Neural cell (in vitro differentiated cells): ENCODE results near the gene FNBP1. TPM values are rescaled to one million over a fixed set of nuclear protein-coding genes. Genes with fewer than 3 reads are reported as not detected.

ENCODE experiments used
- H2AFZ ChIP-seq: fragments of 200-600, 300-800 bp; sonication (generic), shearing (Covaris generic); 2 replicates; pipeline ENCODE4 v1.6.0; 2014; ENCODE audit warnings: low read depth, mild to moderate bottlenecking, antibody characterized with exemption, low read length, moderate library complexity
- H3F3A ChIP-seq: fragments of 200-600 bp; shearing (Covaris generic); 2 replicates; pipeline ENCODE4 v1.6.1; 2016; ENCODE audit warnings: mild to moderate bottlenecking, moderate library complexity, mixed read lengths, antibody characterized with exemption, low read length; ENCODE audit not compliant: insufficient read depth, poor library complexity, severe bottlenecking
- H3K27ac ChIP-seq: fragments of 200-600, 300-800 bp; sonication (generic), shearing (Covaris generic); 2 replicates; pipeline ENCODE4 v1.5.1; 2014; ENCODE audit warnings: mild to moderate bottlenecking, low read length, moderate library complexity
- H3K27me3 ChIP-seq: fragments of 300-800, 200-600 bp; sonication (generic), shearing (Covaris generic); 2 replicates; pipeline ENCODE4 v1.6.0; 2014; ENCODE audit warnings: mild to moderate bottlenecking, low read depth, low read length, moderate library complexity; ENCODE audit not compliant: insufficient read depth
- H3K36me3 ChIP-seq: fragments of 300-800, 200-600 bp; sonication (generic), shearing (Covaris generic); 2 replicates; pipeline ENCODE4 v1.5.1; 2014; ENCODE audit warnings: mild to moderate bottlenecking, antibody characterized with exemption, low read length, moderate library complexity; ENCODE audit not compliant: insufficient read depth
- H3K4me2 ChIP-seq: fragments of 300-800, 200-600 bp; sonication (generic), shearing (Covaris generic); 2 replicates; pipeline ENCODE4 v1.6.0; 2014; ENCODE audit warnings: mild to moderate bottlenecking, low read length
- H3K4me3 ChIP-seq: fragments of 300-800, 200-600 bp; sonication (generic), shearing (Covaris generic); 2 replicates; pipeline ENCODE4 v1.5.1; 2014; ENCODE audit warnings: mild to moderate bottlenecking, low read length, moderate library complexity
- H3K79me2 ChIP-seq: fragments of 200-600 bp; shearing (Covaris generic); replicated peaks from 2 replicates; pipeline ENCODE4 v1.6.0; 2014; ENCODE audit warnings: mild to moderate bottlenecking, low read length, moderate library complexity; ENCODE audit not compliant: insufficient read depth
- H3K9ac ChIP-seq: fragments of 300-800, 200-600 bp; sonication (generic), shearing (Covaris generic); 2 replicates; pipeline ENCODE4 v1.6.1; 2016; ENCODE audit warnings: mild to moderate bottlenecking, low read length, mixed read lengths
- H3K9me2 ChIP-seq: fragments of 200-600 bp; shearing (Covaris generic); 2 replicates; pipeline ENCODE4 v1.6.1; 2016; ENCODE audit warnings: mild to moderate bottlenecking, low read length, mixed read lengths; ENCODE audit not compliant: insufficient read depth
- H3K9me3 ChIP-seq: fragments of 200-600, 300-800 bp; sonication (generic), shearing (Covaris generic); 2 replicates; pipeline ENCODE4 v1.6.1; 2016; ENCODE audit warnings: mild to moderate bottlenecking, mixed run types, low read length, moderate library complexity, mixed read lengths
- H4K20me1 ChIP-seq: fragments of 200-600 bp; shearing (Covaris generic); 2 replicates; pipeline ENCODE4 v1.6.1; 2016; ENCODE audit warnings: mild to moderate bottlenecking, mixed run types; ENCODE audit not compliant: insufficient read depth
- EP300 ChIP-seq: fragments of 450-650 bp; conservative IDR thresholded peaks from 2 replicates; pipeline ENCODE4 v1.6.1; 2014; ENCODE audit warnings: antibody characterized with exemption, mild to moderate bottlenecking, moderate library complexity; ENCODE audit not compliant: poor library complexity, severe bottlenecking
- EZH2 ChIP-seq: fragments of 200-600, 300-800 bp; shearing (Covaris generic), sonication (generic); IDR thresholded peaks from 2 replicates; pipeline ENCODE4 v1.6.1; 2014; ENCODE audit warnings: antibody characterized with exemption, low read length, borderline replicate concordance, mild to moderate bottlenecking; ENCODE audit not compliant: insufficient read depth, poor library complexity, severe bottlenecking
- MXI1 ChIP-seq: fragments of 450-650 bp; conservative IDR thresholded peaks from 2 replicates; pipeline ENCODE4 v1.6.1; 2014; ENCODE audit warnings: antibody characterized with exemption, mild to moderate bottlenecking; ENCODE audit not compliant: poor library complexity, severe bottlenecking
- POLR2AphosphoS5 ChIP-seq: IDR thresholded peaks from 2 replicates; pipeline ENCODE4 v1.6.1; 2012
- RAD21 ChIP-seq: fragments of 450-650 bp; conservative IDR thresholded peaks from 2 replicates; pipeline ENCODE4 v1.6.1; 2014; ENCODE audit warnings: antibody characterized with exemption, mild to moderate bottlenecking, moderate library complexity
- REST ChIP-seq: IDR thresholded peaks from 2 replicates; pipeline ENCODE4 v1.6.1; 2012; ENCODE audit warnings: borderline replicate concordance
- SMC3 ChIP-seq: fragments of 450-650 bp; conservative IDR thresholded peaks from 2 replicates; pipeline ENCODE4 v1.6.1; 2014; ENCODE audit warnings: antibody characterized with exemption, mild to moderate bottlenecking, moderate library complexity; ENCODE audit not compliant: poor library complexity
- TAF1 ChIP-seq: IDR thresholded peaks from 2 replicates; pipeline ENCODE4 v1.6.1; 2012; ENCODE audit warnings: low read depth
- polyA plus RNA-seq: library from polyadenylated mRNA; depleted of rRNA; stranded (reverse); fragments of >200 nt; gene quantifications from 2 replicates; pipeline ENCODE4 v1.2.3, GENCODE V29; 2014
- TF ChIP-seq, protein P1 (sequence below): fragments of 450-650 bp; IDR thresholded peaks from 2 replicates; pipeline ENCODE4 v1.5.1; 2014; ENCODE audit warnings: antibody characterized with exemption, mild to moderate bottlenecking, moderate library complexity; ENCODE audit not compliant: poor library complexity, severe bottlenecking

The FNBP1 gene
- polyA plus RNA-seq, 1 donor from 2014 or later, result 16.6 TPM

DNA sequence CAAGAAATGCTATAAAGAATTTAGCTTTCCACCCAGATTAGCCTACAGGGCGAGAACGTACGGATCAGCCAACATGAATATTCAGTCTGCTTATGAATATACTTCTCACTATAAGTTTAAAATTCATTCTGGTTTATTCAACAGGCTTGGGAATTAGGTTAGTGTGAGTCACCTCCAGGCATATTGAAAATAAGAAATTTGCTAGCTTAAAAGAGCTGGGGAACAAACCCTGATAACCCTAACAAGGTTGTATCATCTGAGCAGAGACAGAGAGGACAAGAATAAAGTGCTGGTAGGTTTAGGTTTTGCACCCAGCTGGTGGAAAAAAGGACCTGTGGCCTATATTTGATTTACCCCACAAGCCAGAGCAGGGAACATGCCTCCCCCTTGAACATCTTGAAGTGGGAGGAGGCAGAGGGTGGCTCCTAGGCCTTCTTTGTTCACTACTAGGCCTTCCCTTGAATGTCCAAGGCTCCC lies 12.3 kb downstream of the FNBP1 start:
- Histone ChIP-seq H3K9me2 (no peaks in the 10 kb centered on the region), H3K27ac (no peak overlapping the region), H2AFZ (no peak overlapping the region), H3K4me3 (no peak overlapping the region), H3K27me3 (no peaks in the 10 kb centered on the region), H3K9me3 (no peaks in the 10 kb centered on the region), H3F3A (no peaks in the 10 kb centered on the region), H4K20me1 (no peaks in the 10 kb centered on the region), H3K36me3 (no peaks in the 10 kb centered on the region), H3K9ac (no peak overlapping the region), H3K79me2 (peaks cover 24% of the 10 kb centered on the region), H3K4me2 (no peak overlapping the region)
- no peak for TF ChIP-seq POLR2AphosphoS5
- no peak for TF ChIP-seq EP300
- no peak for TF ChIP-seq REST
- no peak for TF ChIP-seq SMC3
- no peak for TF ChIP-seq MXI1
- no peak for TF ChIP-seq RAD21
- TF ChIP-seq EZH2, result no peak

- Histone ChIP-seq H3K4me3 (no peak overlapping the region), H2AFZ (no peak overlapping the region), H3K9ac (no peak overlapping the region), H3K9me3 (no peaks in the 10 kb centered on the region), H3F3A (no peaks in the 10 kb centered on the region), H3K36me3 (no peaks in the 10 kb centered on the region), H3K4me2 (no peak overlapping the region), H3K27ac (no peak overlapping the region), H3K9me2 (no peaks in the 10 kb centered on the region), H4K20me1 (no peaks in the 10 kb centered on the region), H3K27me3 (no peaks in the 10 kb centered on the region), H3K79me2 (peaks cover 19% of the 10 kb centered on the region)
- TF ChIP-seq POLR2AphosphoS5 (no peak), MXI1 (no peak), EP300 (no peak), RAD21 (no peak), EZH2 (no peak), REST (no peak), TAF1 (no peak), SMC3 (no peak)
- TF ChIP-seq, protein P1, sequence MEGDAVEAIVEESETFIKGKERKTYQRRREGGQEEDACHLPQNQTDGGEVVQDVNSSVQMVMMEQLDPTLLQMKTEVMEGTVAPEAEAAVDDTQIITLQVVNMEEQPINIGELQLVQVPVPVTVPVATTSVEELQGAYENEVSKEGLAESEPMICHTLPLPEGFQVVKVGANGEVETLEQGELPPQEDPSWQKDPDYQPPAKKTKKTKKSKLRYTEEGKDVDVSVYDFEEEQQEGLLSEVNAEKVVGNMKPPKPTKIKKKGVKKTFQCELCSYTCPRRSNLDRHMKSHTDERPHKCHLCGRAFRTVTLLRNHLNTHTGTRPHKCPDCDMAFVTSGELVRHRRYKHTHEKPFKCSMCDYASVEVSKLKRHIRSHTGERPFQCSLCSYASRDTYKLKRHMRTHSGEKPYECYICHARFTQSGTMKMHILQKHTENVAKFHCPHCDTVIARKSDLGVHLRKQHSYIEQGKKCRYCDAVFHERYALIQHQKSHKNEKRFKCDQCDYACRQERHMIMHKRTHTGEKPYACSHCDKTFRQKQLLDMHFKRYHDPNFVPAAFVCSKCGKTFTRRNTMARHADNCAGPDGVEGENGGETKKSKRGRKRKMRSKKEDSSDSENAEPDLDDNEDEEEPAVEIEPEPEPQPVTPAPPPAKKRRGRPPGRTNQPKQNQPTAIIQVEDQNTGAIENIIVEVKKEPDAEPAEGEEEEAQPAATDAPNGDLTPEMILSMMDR, result no peak
Measured at GRCh38 chr9:130029223-130029973, 13.6 kb downstream of the FNBP1 start.
